Activated CD8-positive, alpha-beta T cell treated with anti-CD3 and anti-CD28 coated beads for 36 hours (primary cell): ENCODE results near the gene HOPX. TPM values are rescaled to one million over a fixed set of nuclear protein-coding genes. Genes with fewer than 3 reads are reported as not detected.
A peak's percentile ranks its signal among the peaks of the same experiment; 100 is the strongest.
"Not testable (repeated sequence)": the region's sequence is repeated elsewhere in the genome, so short reads cannot be mapped to it uniquely, and the experiment has no call there.

Experiments used
- ATAC-seq: fragments of 200-7000 bp; cut with Tn5 transposase; one replicate; pipeline ENCODE4 v1.10.0; 2021; ENCODE audit warnings: mild to moderate bottlenecking, moderate library complexity
- CTCF ChIA-PET: fragments of 350-600 bp; sonication (Branson Sonifier 250); formaldehyde crosslinking; loops from one replicate; lab custom pipeline; 2021; ENCODE audit warnings: antibody characterized with exemption; lab: Charles Lee
- POLR2A ChIA-PET: fragments of 350-600 bp; sonication (Branson Sonifier 250); formaldehyde crosslinking; loops from one replicate; lab custom pipeline; 2021; ENCODE audit warnings: antibody characterized with exemption; lab: Charles Lee
- DNase-seq: peaks from one replicate; pipeline ENCODE4 v3.0.0-alpha.2; 2020
- H3K27ac Mint-ChIP-seq: one replicate; pipeline ENCODE4 v1.8.0; 2021; ENCODE audit warnings: mild to moderate bottlenecking, mixed read lengths
- H3K27me3 Mint-ChIP-seq: one replicate; pipeline ENCODE4 v1.8.0; 2021; ENCODE audit warnings: mixed read lengths
- H3K36me3 Mint-ChIP-seq: one replicate; pipeline ENCODE4 v1.8.0; 2021; ENCODE audit warnings: low read depth, mixed read lengths
- H3K4me1 Mint-ChIP-seq: one replicate; pipeline ENCODE4 v1.8.0; 2021; ENCODE audit warnings: low read depth, mixed read lengths
- H3K4me3 Mint-ChIP-seq: one replicate; pipeline ENCODE4 v1.8.0; 2021; ENCODE audit warnings: mild to moderate bottlenecking, moderate library complexity, mixed read lengths
- H3K9me3 Mint-ChIP-seq: one replicate; pipeline ENCODE4 v1.8.0; 2021; ENCODE audit warnings: mixed read lengths
- CTCF ChIP-seq: fragments of 200-600 bp; IDR thresholded peaks from one replicate; pipeline ENCODE4 v1.8.0; 2022; ENCODE audit warnings: antibody characterized with exemption, mild to moderate bottlenecking
- intact Hi-C: fragments of 100-400 bp; cut with micrococcal nuclease; formaldehyde crosslinking; loops from one replicate; pipeline ENCODE4 v1.10.0; 2022
- total RNA-seq, 2 experiments: library from RNA; stranded (reverse); gene quantifications; one replicate each; pipeline ENCODE4 v1.2.3, GENCODE V29; 2021

HOPX gene
- total RNA-seq, 2 experiments from 2014 or later = 55.8 to 58.7 TPM

- intact Hi-C loops = no loop called here
- H3K27me3 Mint-ChIP-seq = peaks cover 17% of the 10 kb centered on the region
- H3K4me1 Mint-ChIP-seq = peaks cover 6% of the 10 kb centered on the region
- DNase-seq (no peak), ATAC-seq (peak; percentile 51)
- POLR2A ChIA-PET = no interaction called here
- no peak overlapping the region for H3K27ac Mint-ChIP-seq
- TF ChIP-seq CTCF = peak; percentile 37
- H3K4me3 Mint-ChIP-seq = no peak overlapping the region
- peaks cover 8% of the 10 kb centered on the region for H3K9me3 Mint-ChIP-seq
- no peaks in the 10 kb centered on the region for H3K36me3 Mint-ChIP-seq
- CTCF ChIA-PET = interaction anchor here (1.8 kb wide), 1 partner anchor 168 kb away, joined by 8 read pairs; no protein-coding TSS in a partner anchor
Observed at GRCh38 chr4:56668267-56668666, 12.8 kb downstream of the HOPX start.

GRCh38 chr4:56667396-56667795 lies 13.7 kb downstream of the HOPX start:
- CTCF ChIA-PET = interaction anchor here (1.8 kb wide), 1 partner anchor 169 kb away, joined by 8 read pairs; no protein-coding TSS in a partner anchor
- peaks cover 17% of the 10 kb centered on the region for H3K27me3 Mint-ChIP-seq
- intact Hi-C loops, H3K27ac Mint-ChIP-seq, H3K4me1 Mint-ChIP-seq, H3K9me3 Mint-ChIP-seq, DNase-seq, H3K36me3 Mint-ChIP-seq, ATAC-seq, H3K4me3 Mint-ChIP-seq: not testable (repeated sequence)
- POLR2A ChIA-PET = interaction anchor here (0.7 kb wide), 1 partner anchor 62 kb away, joined by 4 read pairs; no protein-coding TSS in a partner anchor

GRCh38 chr4:56666279-56666678 lies 14.8 kb downstream of the HOPX start:
- no peaks in the 10 kb centered on the region for H3K36me3 Mint-ChIP-seq
- CTCF ChIA-PET = no interaction called here
- ATAC-seq (no peak), DNase-seq (no peak)
- peaks cover 8% of the 10 kb centered on the region for H3K9me3 Mint-ChIP-seq
- TF ChIP-seq CTCF = no peak
- no peaks in the 10 kb centered on the region for H3K4me1 Mint-ChIP-seq
- POLR2A ChIA-PET = no interaction called here
- intact Hi-C loops = no loop called here
- H3K27ac Mint-ChIP-seq = no peak overlapping the region
- peaks cover 18% of the 10 kb centered on the region for H3K27me3 Mint-ChIP-seq
- no peak overlapping the region for H3K4me3 Mint-ChIP-seq

- no peak for TF ChIP-seq CTCF
- CTCF ChIA-PET = no interaction called here
- H3K27ac Mint-ChIP-seq = no peak overlapping the region
- ATAC-seq (no peak), DNase-seq (no peak)
- no peaks in the 10 kb centered on the region for H3K4me1 Mint-ChIP-seq
- H3K9me3 Mint-ChIP-seq = peaks cover 8% of the 10 kb centered on the region
- intact Hi-C loops = no loop called here
- no peak overlapping the region for H3K4me3 Mint-ChIP-seq
- POLR2A ChIA-PET = no interaction called here
- peaks cover 19% of the 10 kb centered on the region for H3K27me3 Mint-ChIP-seq
- no peaks in the 10 kb centered on the region for H3K36me3 Mint-ChIP-seq
Observed at GRCh38 chr4:56665781-56666180, 15.3 kb downstream of the HOPX start.

GRCh38 chr4:56662782-56663468 lies 18.2 kb downstream of the HOPX start:
- Mint-ChIP-seq H3K27ac (no peak overlapping the region), H3K27me3 (peaks cover 32% of the 10 kb centered on the region), H3K36me3 (no peaks in the 10 kb centered on the region), H3K4me1 (no peaks in the 10 kb centered on the region), H3K4me3 (no peak overlapping the region), H3K9me3 (no peaks in the 10 kb centered on the region)
- intact Hi-C loops = no loop called here
- ATAC-seq (no peak), DNase-seq (no peak)
- no peak for TF ChIP-seq CTCF
- CTCF ChIA-PET = interaction anchor here (1.2 to 1.4 kb wide), 3 partner anchors 9 to 174 kb away, joined by 3 to 4 read pairs (median 3); no protein-coding TSS in a partner anchor
- POLR2A ChIA-PET = no interaction called here
